K562 (cell line): ENCODE measurements around the gene CEP131. TPM values are rescaled to one million over a fixed set of nuclear protein-coding genes. Genes with fewer than 3 reads are reported as not detected.

ENCODE experiments used
- BRD4 ChIP-seq: fragments of 200-600 bp; sonication (generic); IDR thresholded peaks from 2 replicates; pipeline ENCODE4 v1.6.1; 2017; ENCODE audit warnings: inconsistent platforms
- CCAR2 ChIP-seq: fragments of 200-400 bp; formaldehyde crosslinking; IDR thresholded peaks from 2 replicates; pipeline ENCODE4 v1.6.1; 2017; ENCODE audit warnings: mild to moderate bottlenecking, low read depth, low read length
- CHD4 ChIP-seq: fragments of 200-600 bp; sonication (generic); IDR thresholded peaks from 3 replicates; pipeline ENCODE4 v1.6.1; 2012; ENCODE audit warnings: low read depth, mild to moderate bottlenecking, mixed read lengths, low read length, inconsistent platforms; ENCODE audit not compliant: insufficient read depth, insufficient replicate concordance, poor library complexity, severe bottlenecking
- CREB1 ChIP-seq, 2 experiments: sonication (generic) in 1 of 2; formaldehyde crosslinking in 1 of 2; IDR thresholded peaks; 2 replicates each; pipeline versions ENCODE4 v1.6.1 to v1.8.0; 2012 to 2022; ENCODE audit warnings: inconsistent platforms in 1 of 2, mild to moderate bottlenecking in 1 of 2, missing genetic modification reagents in 1 of 2, moderate library complexity in 1 of 2
- CREM ChIP-seq: IDR thresholded peaks from 2 replicates; pipeline ENCODE4 v1.6.1; 2014; ENCODE audit warnings: antibody characterized with exemption, low read depth
- MEIS2 ChIP-seq: fragments of 450-650 bp; IDR thresholded peaks from 2 replicates; pipeline ENCODE4 v1.6.1; 2014; ENCODE audit warnings: mild to moderate bottlenecking; ENCODE audit not compliant: partially characterized antibody
- MLLT1 ChIP-seq, 2 experiments: fragments of 450-650 bp; IDR thresholded peaks; 2 replicates each; pipeline ENCODE4 v1.6.1; 2016
- POLR2G ChIP-seq: fragments of 200-400 bp; formaldehyde crosslinking; IDR thresholded peaks from 2 replicates; pipeline ENCODE4 v1.6.1; 2017; ENCODE audit warnings: low read depth, mild to moderate bottlenecking, antibody characterized with exemption, low read length, moderate library complexity
- SMARCB1 ChIP-seq: IDR thresholded peaks from 2 replicates; pipeline ENCODE4 v1.6.1; 2011; ENCODE audit warnings: improper control_type of control experiment, low read depth; ENCODE audit not compliant: insufficient read length
- THAP12 ChIP-seq: fragments of 250-450 bp; sonication (Bioruptor Pico); IDR thresholded peaks from 2 replicates; pipeline ENCODE4 v1.9.0; 2021; ENCODE audit warnings: mild to moderate bottlenecking, inconsistent platforms
- ZNF197 ChIP-seq: fragments of 200-800 bp; sonication (Bioruptor generic); IDR thresholded peaks from 2 replicates; pipeline ENCODE4 v1.6.1; 2016; ENCODE audit warnings: low read depth, missing genetic modification characterization, missing compliant biosample characterization
- ZNF280B ChIP-seq: fragments of 250-450 bp; sonication (Bioruptor Pico); IDR thresholded peaks from 2 replicates; pipeline ENCODE4 v1.5.1; 2021; ENCODE audit warnings: mild to moderate bottlenecking
- ZNF644 ChIP-seq: fragments of 200-800 bp; sonication (Bioruptor generic); IDR thresholded peaks from 2 replicates; pipeline ENCODE4 v1.6.1; 2016; ENCODE audit warnings: low read depth, missing genetic modification characterization, missing compliant biosample characterization
- ZNF696 ChIP-seq: fragments of 250-450 bp; sonication (Bioruptor Pico); conservative IDR thresholded peaks from 2 replicates; pipeline ENCODE4 v1.4.0; 2020; ENCODE audit warnings: mild to moderate bottlenecking, moderate library complexity
- polyA plus RNA-seq, 8 experiments: library from polyadenylated mRNA; depleted of rRNA in 4 of 8; stranded (reverse) in 5 of 8; unstranded in 3 of 8; fragments of >200 nt; fragmentation: Nextera tagmentation in 2 of 8; fragmentation: Illumina TruSeq in 1 of 8; extraction: Ambion mirVana in 2 of 8; extraction: Trizol in 1 of 8; gene quantifications; 2 replicates each; pipeline versions ENCODE4 v1.2.1 to v1.2.3, GENCODE V29; 2011 to 2014; ENCODE audit warnings: inconsistent platforms in 1 of 8, missing spikeins in 1 of 8
- total RNA-seq, 7 experiments: library from RNA; depleted of rRNA in 6 of 7; stranded (reverse); fragments of >200 nt in 6 of 7; fragmentation: Illumina TruSeq in 2 of 7; extraction: Trizol in 2 of 7; gene quantifications; 2 replicates each; pipeline versions ENCODE4 v1.2.1 to v1.2.3, GENCODE V29; 2011 to 2021; ENCODE audit warnings: low replicate concordance in 1 of 7
- TF ChIP-seq, protein P1 (sequence below): fragments of 450-650 bp; formaldehyde crosslinking; IDR thresholded peaks from 2 replicates; pipeline ENCODE4 v1.4.0; 2020; ENCODE audit warnings: mild to moderate bottlenecking, moderate library complexity
- TF ChIP-seq, protein P2 (sequence below): fragments of 450-650 bp; formaldehyde crosslinking; IDR thresholded peaks from 2 replicates; pipeline ENCODE4 v1.4.0; 2020; ENCODE audit warnings: mild to moderate bottlenecking, moderate library complexity

The CEP131 gene
- total and polyA plus RNA-seq, 9 of the 15 experiments (the other 6 are each of a cell fraction or from before 2014, with no cell fraction given) = 0.24 to 21.2 (median 2.3) TPM

GRCh38 chr17:81142301-81143199 lies 80.2 kb downstream of the CEP131 start (continued):
- TF ChIP-seq CREM (peak; percentile 75), ZNF280B (CRISPR knock-in tag) (no peak), ZNF197 (CRISPR knock-in tag) (no peak), CCAR2 (no peak), THAP12 (CRISPR knock-in tag) (no peak), ZNF644 (tag) (no peak), BRD4 (no peak), ZNF696 (CRISPR knock-in tag) (no peak), MLLT1 (IDR thresholded peaks at IDR 0.05) (no peak), SMARCB1 (no peak), CREB1 (IDR thresholded peaks at IDR 0.05) (no peak; the same call in 1 of the 2 replicates), CREB1 (CRISPR knock-in tag; IDR thresholded peaks at IDR 0.05) (peak; percentile 52; the same call in 1 of the 2 replicates), MEIS2 (no peak), CHD4 (no peak), POLR2G (peak; percentile 46; the same call in 1 of the 2 replicates)
- TF ChIP-seq, protein P1, sequence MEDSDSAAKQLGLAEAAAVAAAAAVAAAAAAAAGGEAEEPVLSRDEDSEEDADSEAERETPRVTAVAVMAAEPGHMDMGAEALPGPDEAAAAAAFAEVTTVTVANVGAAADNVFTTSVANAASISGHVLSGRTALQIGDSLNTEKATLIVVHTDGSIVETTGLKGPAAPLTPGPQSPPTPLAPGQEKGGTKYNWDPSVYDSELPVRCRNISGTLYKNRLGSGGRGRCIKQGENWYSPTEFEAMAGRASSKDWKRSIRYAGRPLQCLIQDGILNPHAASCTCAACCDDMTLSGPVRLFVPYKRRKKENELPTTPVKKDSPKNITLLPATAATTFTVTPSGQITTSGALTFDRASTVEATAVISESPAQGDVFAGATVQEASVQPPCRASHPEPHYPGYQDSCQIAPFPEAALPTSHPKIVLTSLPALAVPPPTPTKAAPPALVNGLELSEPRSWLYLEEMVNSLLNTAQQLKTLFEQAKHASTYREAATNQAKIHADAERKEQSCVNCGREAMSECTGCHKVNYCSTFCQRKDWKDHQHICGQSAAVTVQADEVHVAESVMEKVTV (CRISPR knock-in tag) = peak; percentile 68
- TF ChIP-seq, protein P2, sequence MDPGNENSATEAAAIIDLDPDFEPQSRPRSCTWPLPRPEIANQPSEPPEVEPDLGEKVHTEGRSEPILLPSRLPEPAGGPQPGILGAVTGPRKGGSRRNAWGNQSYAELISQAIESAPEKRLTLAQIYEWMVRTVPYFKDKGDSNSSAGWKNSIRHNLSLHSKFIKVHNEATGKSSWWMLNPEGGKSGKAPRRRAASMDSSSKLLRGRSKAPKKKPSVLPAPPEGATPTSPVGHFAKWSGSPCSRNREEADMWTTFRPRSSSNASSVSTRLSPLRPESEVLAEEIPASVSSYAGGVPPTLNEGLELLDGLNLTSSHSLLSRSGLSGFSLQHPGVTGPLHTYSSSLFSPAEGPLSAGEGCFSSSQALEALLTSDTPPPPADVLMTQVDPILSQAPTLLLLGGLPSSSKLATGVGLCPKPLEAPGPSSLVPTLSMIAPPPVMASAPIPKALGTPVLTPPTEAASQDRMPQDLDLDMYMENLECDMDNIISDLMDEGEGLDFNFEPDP (CRISPR knock-in tag) = no peak
